ENCODE measurements around the gene REL.
"Not testable (repeated sequence)": the region's sequence is repeated elsewhere in the genome, so short reads cannot be mapped to it uniquely, and the experiment has no call there.

REL gene

DNA sequence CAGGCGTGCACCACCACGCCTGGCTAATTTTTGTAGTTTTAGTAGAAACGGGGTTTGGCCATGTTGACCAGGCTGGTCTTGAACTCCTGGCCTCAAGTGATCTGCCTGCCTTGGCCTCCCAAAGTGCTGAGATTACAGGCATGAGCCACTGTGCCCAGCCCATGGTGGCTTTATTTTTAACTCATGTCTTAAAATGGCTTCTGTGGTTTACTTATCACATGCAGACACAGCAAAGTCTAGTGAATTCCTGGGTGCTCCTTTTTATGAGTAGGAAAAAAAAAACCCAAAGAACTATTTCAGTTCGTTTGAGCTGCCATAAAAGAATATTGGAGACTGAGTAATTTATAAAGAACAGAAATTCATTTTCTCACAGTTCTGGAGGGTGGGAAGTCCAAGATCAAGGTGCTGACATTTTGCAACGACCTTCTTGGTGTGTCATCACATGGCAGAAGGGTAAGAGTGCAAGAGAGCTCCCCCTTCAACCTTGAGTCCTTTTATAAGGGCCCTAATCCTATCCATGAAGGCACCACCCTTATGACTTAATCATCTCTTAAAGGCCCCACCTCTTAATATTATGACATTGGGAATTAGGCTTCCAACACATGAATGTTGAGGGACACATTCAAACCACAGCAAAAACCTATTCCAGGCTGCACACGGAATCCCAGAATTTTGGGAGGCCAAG lies 12.6 kb upstream of the REL start:
- DNase-seq (ENCODE audit: low read depth) = no peak

DNA sequence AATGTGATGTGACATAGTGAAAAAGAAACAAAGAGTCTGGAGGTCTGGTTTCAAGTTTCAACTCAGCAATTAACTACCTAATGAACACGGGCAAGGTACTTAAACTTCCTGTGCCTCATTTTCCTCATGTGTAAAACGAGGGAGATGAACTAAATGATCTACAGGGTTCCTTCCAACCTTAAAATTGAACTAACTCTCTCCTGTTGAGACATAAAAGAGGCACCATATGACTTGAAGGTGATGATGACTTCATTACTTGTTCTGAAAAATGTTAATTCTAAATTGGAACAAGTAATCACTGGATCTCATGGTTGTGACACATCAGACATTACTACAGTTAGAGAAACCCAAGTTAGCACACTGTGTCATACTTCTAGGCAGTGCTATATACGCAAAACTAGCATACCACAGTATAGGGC lies 8.9 kb upstream of the REL start:
- no peak for DNase-seq (ENCODE audit: low read depth)

DNA sequence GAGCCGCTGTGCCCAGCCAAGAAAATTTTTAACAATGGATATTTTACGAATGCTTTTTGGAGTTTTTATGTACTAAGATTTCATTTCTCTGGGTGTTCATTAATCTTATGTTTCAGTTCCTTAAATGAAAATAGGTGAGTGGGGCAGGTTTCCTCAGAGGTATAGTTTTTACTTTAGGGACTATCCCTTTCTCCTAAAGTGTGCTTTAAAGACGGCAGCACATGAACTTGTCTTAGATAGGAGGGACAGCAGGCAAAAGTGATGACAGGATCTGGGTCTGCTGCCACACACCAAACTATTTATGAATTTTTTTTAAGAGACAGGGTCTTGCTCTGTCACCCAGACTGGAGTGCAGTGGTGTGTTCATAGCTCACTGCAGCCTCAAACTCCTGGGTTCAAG lies 8.0 kb upstream of the REL start:
- DNase-seq (ENCODE audit: low read depth) = no peak

GRCh38 chr2:60875520-60875919 lies 5.9 kb upstream of the REL start:
- no peak for DNase-seq (ENCODE audit: low read depth)

GRCh38 chr2:60880643-60881046 lies 729 bp upstream of the REL start:
- DNase-seq (ENCODE audit: low read depth) = no peak

GRCh38 chr2:60882971-60883753 lies 1.8 kb downstream of the REL start:
- DNase-seq (ENCODE audit: low read depth) = no peak

DNA sequence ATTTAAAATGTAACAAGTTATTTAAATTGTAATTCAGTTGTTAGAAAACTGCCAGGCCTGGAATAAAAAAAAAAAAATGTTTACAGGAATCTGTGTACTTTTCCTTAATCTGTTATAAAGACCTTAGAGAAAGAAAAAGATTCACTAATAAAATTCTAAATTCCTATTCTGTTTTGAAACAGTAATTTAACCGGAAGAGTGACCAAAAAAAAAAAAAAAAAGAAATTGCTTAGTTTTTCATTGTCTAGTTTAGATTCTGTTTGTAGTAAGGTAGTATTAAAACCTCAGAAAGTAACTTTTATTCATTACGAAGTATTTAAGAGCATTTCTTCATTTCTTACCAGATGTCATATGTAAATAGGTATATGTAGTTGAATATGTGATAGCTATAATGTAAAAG lies 2.5 kb downstream of the REL start:
- DNase-seq (ENCODE audit: low read depth) = no peak

DNA sequence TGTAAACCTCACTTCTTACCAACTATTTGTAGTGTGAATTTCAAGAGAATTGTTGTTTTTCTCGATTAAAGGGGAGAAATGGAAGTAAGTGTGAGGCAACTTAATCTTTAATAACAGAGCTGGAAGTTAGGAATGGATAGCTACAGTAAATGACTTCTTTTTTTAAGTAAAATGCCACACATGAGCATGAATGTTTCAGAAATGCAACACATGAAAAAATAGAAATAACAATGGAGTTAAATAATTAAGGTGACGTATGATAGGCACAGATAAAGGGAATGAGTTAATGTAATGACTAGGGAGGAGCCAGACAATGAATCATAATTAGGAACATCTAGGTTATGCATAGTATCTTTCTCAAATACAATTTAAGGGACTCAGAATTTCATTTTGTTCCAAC lies 3.4 kb downstream of the REL start:
- no peak for DNase-seq (ENCODE audit: low read depth)

DNA sequence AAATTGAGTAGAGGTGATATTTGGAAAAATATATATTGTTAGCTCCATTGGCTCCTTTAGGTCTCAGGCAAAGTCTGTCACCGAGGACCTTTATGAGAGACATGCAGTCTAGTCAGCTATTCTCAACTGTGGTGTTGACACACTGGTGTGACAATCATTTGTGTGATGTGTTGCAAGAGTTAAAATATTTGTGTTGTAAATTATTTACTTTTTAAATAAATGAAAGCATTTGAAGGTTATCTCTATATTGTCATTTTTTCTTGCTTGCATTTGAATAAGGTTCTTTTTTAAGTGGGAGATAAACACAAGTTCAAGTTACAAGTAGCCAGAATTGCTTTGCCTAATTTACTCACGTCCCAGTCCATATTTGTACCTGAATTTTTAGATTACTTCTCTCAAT lies 4.3 kb downstream of the REL start:
- DNase-seq (ENCODE audit: low read depth) = no peak

GRCh38 chr2:60886991-60887390 lies 5.6 kb downstream of the REL start:
- no peak for DNase-seq (ENCODE audit: low read depth)

DNA sequence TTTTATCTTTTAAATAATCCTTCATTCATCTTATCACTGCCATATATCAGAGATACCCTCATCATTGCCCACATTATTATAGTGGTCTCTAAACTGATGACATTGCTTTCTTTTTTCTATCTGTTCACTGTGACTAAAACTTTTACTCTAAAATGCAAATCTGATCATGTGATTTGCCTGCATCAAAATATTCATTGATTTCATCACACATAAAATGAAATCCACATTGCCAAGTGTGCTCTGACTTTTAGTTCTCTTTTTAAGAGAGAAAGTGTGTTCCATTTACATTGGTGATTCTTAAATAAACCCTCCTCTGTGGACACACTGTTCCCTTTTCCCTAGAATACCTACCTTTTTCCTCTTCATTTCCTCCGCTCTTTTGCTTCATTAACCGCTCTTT lies 7.5 kb downstream of the REL start:
- no peak for DNase-seq (ENCODE audit: low read depth)

- not testable (repeated sequence) for DNase-seq (ENCODE audit: low read depth)
These were observed 8.4 kb downstream of the REL start for GRCh38 chr2:60889581-60890392.

DNA sequence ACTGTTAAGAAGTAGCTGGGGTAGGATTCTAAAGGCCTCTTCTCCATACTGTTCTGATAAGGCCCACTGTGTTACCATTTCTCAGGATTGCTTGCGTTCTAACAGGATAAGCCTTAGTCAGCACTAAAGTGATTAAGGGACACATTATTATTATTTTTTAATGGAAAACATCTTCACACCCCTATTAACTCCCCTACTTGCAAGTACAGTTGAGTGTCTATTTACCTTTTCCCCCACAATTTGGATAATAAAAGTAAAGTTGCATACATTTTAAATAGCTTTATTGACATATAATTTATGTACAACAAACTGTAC lies 9.0 kb downstream of the REL start:
- no peak for DNase-seq (ENCODE audit: low read depth)

DNA sequence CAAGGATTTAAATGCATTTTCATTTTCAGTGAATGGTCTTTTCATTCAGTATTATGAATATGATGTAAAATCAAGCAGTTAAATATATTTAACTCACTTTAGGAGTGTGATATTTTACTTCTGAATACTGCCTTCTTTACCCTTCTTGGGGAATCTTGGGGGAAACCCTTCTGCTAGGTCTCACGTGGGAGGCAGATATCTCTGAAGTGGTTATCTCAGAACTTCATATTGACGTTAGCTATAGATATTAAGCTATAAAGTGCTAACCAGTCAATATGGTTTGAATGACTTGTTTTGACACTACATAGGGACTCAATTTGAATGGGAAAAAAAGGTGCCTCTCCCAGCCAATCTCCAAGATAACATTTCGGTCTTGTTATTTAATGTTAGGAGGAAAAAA lies 9.8 kb downstream of the REL start:
- no peak for DNase-seq (ENCODE audit: low read depth)

DNA sequence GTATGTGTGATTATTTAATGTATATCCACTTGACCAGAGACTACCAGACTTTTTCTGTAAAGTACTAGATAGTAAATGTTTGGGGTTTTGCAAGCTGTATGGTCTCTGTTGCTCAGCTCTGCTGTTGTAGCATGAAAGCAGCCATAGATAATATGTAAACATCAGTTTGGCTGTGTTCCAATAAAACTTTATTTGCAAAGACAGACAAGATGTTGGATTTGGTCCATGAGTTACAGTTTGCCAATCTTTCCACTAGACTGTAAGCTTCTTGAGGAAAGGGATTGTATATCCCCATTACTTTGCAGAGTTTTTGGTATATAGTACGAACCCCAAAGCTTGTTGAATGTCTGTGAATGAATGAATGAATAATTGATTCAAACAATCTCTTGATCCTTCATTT lies 17.2 kb downstream of the REL start:
- DNase-seq (ENCODE audit: low read depth) = no peak

DNA sequence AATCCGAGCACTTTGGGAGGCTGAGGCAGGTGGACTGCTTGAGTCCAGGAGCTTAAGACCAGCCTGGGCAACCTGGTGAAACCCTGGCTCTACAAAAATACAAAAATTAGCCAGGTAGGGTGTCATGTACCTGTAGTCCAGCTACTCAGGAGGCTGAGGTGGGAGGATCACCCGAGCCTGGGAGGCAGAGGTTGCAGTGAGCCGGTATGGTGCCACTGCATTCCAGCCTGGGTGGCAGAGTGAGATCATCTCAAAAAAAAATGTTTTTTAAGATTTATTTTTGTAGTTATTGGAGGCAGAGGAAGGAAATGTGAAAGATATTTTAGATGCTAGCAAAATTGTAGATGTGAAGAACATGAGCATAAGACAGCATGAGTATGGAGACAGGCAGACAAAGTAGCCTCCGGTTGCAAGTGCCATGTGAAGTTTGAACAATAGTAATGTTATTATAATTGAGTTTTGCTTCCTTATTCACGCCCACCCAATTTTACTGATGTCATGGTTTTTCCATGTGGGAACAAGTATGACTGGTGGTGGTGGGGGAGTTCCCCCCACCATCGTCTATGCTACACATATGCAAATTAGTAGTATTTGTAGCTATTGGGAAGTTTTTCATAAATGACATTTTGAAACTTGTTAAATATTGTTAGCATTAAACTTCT lies 18.0 kb downstream of the REL start:
- no peak for DNase-seq (ENCODE audit: low read depth)

DNA sequence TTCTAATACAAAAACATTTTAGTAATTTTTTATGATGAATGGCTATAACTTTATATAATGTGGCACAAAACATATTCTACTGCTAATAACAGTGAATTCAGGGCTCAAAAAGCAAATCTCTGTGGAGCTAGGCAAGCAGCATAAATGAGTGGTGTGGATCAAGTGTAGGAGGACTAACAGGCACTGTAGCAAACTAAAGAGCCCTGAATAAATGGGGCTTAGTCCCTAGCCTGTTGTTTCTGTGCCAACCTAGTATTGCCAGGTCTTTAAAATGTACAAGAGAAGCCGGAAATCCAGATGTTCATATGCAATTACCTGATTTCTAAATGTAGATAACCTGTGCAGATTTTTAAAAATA lies 18.5 kb downstream of the REL start:
- DNase-seq (ENCODE audit: low read depth) = no peak

DNA sequence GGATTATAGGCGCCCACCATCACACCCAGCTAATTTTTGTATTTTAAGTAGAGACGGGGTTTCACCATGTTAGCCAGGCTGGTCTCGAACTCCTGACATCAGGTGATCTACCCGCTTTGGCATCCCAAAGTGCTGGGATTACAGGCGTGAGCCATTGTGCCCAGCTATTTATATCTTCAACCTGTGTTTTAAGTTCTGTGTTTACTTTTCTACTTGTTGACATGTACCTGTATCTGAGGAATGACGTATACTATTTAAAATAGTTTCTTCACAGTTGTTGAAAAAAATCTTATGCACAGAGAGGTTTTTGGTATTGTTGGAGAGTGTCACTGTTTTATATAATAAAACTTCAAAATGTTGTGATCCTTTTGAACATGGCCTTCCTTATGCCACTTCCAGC lies 19.9 kb downstream of the REL start:
- DNase-seq (ENCODE audit: low read depth) = not testable (repeated sequence)

GRCh38 chr2:60905867-60906266 lies 24.5 kb downstream of the REL start:
- DNase-seq (ENCODE audit: low read depth) = not testable (repeated sequence)

DNA sequence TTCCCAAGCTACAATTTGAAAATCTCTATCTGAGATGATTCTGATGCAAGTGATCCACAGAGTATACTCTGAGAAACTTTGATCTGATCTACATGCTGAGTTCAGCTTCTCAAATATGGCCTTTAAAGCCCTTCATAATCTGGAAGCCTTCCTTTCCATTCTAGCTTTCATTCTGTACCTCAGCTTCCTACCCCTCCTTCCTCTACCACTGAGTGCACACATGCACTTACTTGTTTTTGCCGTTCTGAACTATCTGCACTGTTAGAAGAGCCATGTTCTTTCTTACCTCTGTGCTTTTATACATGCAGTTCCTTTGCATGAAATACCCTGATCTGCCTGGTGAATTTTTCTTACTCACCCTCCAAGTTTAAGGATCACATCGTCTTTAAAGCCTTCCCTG lies 25.0 kb downstream of the REL start:
- DNase-seq (ENCODE audit: low read depth) = no peak

DNA sequence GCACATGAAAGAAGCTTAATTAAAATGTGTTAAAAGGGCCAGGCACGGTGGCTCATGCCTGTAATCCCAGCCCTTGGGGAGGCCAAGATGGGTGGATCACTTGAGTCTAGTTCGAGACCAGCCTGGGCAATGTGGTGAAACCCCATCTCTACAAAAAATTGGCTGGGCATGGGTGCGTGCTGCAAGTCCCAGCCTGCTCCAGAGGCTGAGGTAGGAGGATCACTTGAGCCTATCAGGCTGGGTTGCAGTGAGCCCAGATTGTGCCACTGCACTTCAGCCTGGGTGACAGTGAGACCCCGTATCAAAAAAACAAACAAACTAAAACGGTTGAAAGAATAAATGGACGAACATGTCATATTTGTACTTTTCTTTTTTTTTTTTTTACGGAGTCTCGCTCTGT lies 26.0 kb downstream of the REL start:
- DNase-seq (ENCODE audit: low read depth) = no peak

DNA sequence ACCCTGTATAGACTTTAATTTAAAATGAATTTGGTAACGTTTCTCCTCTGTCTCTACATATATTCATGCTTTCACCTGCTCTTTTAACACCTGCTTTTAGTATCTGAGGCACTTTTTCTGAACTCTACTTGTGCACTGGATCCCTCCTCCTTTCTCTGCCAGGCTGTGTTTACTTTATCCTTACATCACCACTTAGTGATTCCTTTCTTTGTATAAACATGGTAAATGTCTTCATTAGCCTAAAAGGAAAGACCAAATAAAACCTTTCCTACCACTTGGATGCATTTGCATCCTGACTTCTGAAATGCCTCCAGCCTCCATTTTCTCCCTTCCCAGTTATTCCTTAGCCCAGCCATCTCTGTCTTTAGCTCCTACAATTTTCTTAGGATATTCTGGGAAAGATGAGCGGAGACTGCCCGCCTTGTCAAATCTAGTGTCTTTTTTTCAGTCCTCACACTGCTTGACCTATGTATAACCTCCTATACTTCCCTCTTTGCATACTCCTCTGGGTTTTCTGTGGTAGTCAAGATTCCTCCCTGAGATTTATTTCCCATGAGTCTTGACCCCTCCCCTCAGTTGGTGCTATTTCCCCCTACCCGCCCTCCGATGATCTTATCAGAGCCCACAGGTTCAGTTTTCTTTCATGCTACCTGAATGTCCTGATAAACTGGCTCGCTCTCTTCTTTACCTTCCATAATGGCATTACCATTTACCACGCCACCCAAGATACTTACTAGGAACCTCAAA lies 44.8 kb downstream of the REL start:
- DNase-seq (ENCODE audit: low read depth) = no peak
